Neural cell (in vitro differentiated cells): ENCODE data around the gene KCNH2. TPM values are rescaled to one million over a fixed set of nuclear protein-coding genes. Genes with fewer than 3 reads are reported as not detected.

ENCODE experiments used
- H2AFZ ChIP-seq: fragments of 200-600, 300-800 bp; sonication (generic), shearing (Covaris generic); 2 replicates; pipeline ENCODE4 v1.6.0; 2014; ENCODE audit warnings: low read depth, mild to moderate bottlenecking, antibody characterized with exemption, low read length, moderate library complexity
- H3F3A ChIP-seq: fragments of 200-600 bp; shearing (Covaris generic); 2 replicates; pipeline ENCODE4 v1.6.1; 2016; ENCODE audit warnings: mild to moderate bottlenecking, moderate library complexity, mixed read lengths, antibody characterized with exemption, low read length; ENCODE audit not compliant: insufficient read depth, poor library complexity, severe bottlenecking
- H3K27ac ChIP-seq: fragments of 200-600, 300-800 bp; sonication (generic), shearing (Covaris generic); 2 replicates; pipeline ENCODE4 v1.5.1; 2014; ENCODE audit warnings: mild to moderate bottlenecking, low read length, moderate library complexity
- H3K27me3 ChIP-seq: fragments of 300-800, 200-600 bp; sonication (generic), shearing (Covaris generic); 2 replicates; pipeline ENCODE4 v1.6.0; 2014; ENCODE audit warnings: mild to moderate bottlenecking, low read depth, low read length, moderate library complexity; ENCODE audit not compliant: insufficient read depth
- H3K36me3 ChIP-seq: fragments of 300-800, 200-600 bp; sonication (generic), shearing (Covaris generic); 2 replicates; pipeline ENCODE4 v1.5.1; 2014; ENCODE audit warnings: mild to moderate bottlenecking, antibody characterized with exemption, low read length, moderate library complexity; ENCODE audit not compliant: insufficient read depth
- H3K4me2 ChIP-seq: fragments of 300-800, 200-600 bp; sonication (generic), shearing (Covaris generic); 2 replicates; pipeline ENCODE4 v1.6.0; 2014; ENCODE audit warnings: mild to moderate bottlenecking, low read length
- H3K4me3 ChIP-seq: fragments of 300-800, 200-600 bp; sonication (generic), shearing (Covaris generic); 2 replicates; pipeline ENCODE4 v1.5.1; 2014; ENCODE audit warnings: mild to moderate bottlenecking, low read length, moderate library complexity
- H3K79me2 ChIP-seq: fragments of 200-600 bp; shearing (Covaris generic); replicated peaks from 2 replicates; pipeline ENCODE4 v1.6.0; 2014; ENCODE audit warnings: mild to moderate bottlenecking, low read length, moderate library complexity; ENCODE audit not compliant: insufficient read depth
- H3K9ac ChIP-seq: fragments of 300-800, 200-600 bp; sonication (generic), shearing (Covaris generic); 2 replicates; pipeline ENCODE4 v1.6.1; 2016; ENCODE audit warnings: mild to moderate bottlenecking, low read length, mixed read lengths
- H3K9me2 ChIP-seq: fragments of 200-600 bp; shearing (Covaris generic); 2 replicates; pipeline ENCODE4 v1.6.1; 2016; ENCODE audit warnings: mild to moderate bottlenecking, low read length, mixed read lengths; ENCODE audit not compliant: insufficient read depth
- H3K9me3 ChIP-seq: fragments of 200-600, 300-800 bp; sonication (generic), shearing (Covaris generic); 2 replicates; pipeline ENCODE4 v1.6.1; 2016; ENCODE audit warnings: mild to moderate bottlenecking, mixed run types, low read length, moderate library complexity, mixed read lengths
- H4K20me1 ChIP-seq: fragments of 200-600 bp; shearing (Covaris generic); 2 replicates; pipeline ENCODE4 v1.6.1; 2016; ENCODE audit warnings: mild to moderate bottlenecking, mixed run types; ENCODE audit not compliant: insufficient read depth
- CTCF ChIP-seq: fragments of 450-650 bp; IDR thresholded peaks from 2 replicates; pipeline ENCODE4 v1.5.1; 2014; ENCODE audit warnings: antibody characterized with exemption, mild to moderate bottlenecking, moderate library complexity; ENCODE audit not compliant: poor library complexity, severe bottlenecking
- EP300 ChIP-seq: fragments of 450-650 bp; conservative IDR thresholded peaks from 2 replicates; pipeline ENCODE4 v1.6.1; 2014; ENCODE audit warnings: antibody characterized with exemption, mild to moderate bottlenecking, moderate library complexity; ENCODE audit not compliant: poor library complexity, severe bottlenecking
- EZH2 ChIP-seq: fragments of 200-600, 300-800 bp; shearing (Covaris generic), sonication (generic); IDR thresholded peaks from 2 replicates; pipeline ENCODE4 v1.6.1; 2014; ENCODE audit warnings: antibody characterized with exemption, low read length, borderline replicate concordance, mild to moderate bottlenecking; ENCODE audit not compliant: insufficient read depth, poor library complexity, severe bottlenecking
- MXI1 ChIP-seq: fragments of 450-650 bp; conservative IDR thresholded peaks from 2 replicates; pipeline ENCODE4 v1.6.1; 2014; ENCODE audit warnings: antibody characterized with exemption, mild to moderate bottlenecking; ENCODE audit not compliant: poor library complexity, severe bottlenecking
- POLR2AphosphoS5 ChIP-seq: IDR thresholded peaks from 2 replicates; pipeline ENCODE4 v1.6.1; 2012
- RAD21 ChIP-seq: fragments of 450-650 bp; conservative IDR thresholded peaks from 2 replicates; pipeline ENCODE4 v1.6.1; 2014; ENCODE audit warnings: antibody characterized with exemption, mild to moderate bottlenecking, moderate library complexity
- SMC3 ChIP-seq: fragments of 450-650 bp; conservative IDR thresholded peaks from 2 replicates; pipeline ENCODE4 v1.6.1; 2014; ENCODE audit warnings: antibody characterized with exemption, mild to moderate bottlenecking, moderate library complexity; ENCODE audit not compliant: poor library complexity
- TAF1 ChIP-seq: IDR thresholded peaks from 2 replicates; pipeline ENCODE4 v1.6.1; 2012; ENCODE audit warnings: low read depth
- polyA plus RNA-seq: library from polyadenylated mRNA; depleted of rRNA; stranded (reverse); fragments of >200 nt; gene quantifications from 2 replicates; pipeline ENCODE4 v1.2.3, GENCODE V29; 2014
- TF ChIP-seq, protein P1 (sequence below): IDR thresholded peaks from 2 replicates; pipeline ENCODE4 v1.6.1; 2012; ENCODE audit warnings: borderline replicate concordance

Gene KCNH2
- polyA plus RNA-seq, 1 donor from 2014 or later = 24.4 TPM

- Histone ChIP-seq H3F3A (peaks cover 7% of the 10 kb centered on the region), H4K20me1 (no peaks in the 10 kb centered on the region), H3K9ac (no peak overlapping the region), H2AFZ (no peak overlapping the region), H3K4me2 (no peak overlapping the region), H3K4me3 (no peak overlapping the region), H3K27ac (no peak overlapping the region), H3K79me2 (peaks cover 8% of the 10 kb centered on the region), H3K9me2 (no peaks in the 10 kb centered on the region), H3K36me3 (no peaks in the 10 kb centered on the region), H3K9me3 (no peaks in the 10 kb centered on the region), H3K27me3 (no peaks in the 10 kb centered on the region)
- TF ChIP-seq SMC3 (no peak), TAF1 (no peak), CTCF (no peak), RAD21 (no peak), EP300 (no peak), POLR2AphosphoS5 (no peak), EZH2 (no peak), MXI1 (no peak)
- TF ChIP-seq, protein P1, sequence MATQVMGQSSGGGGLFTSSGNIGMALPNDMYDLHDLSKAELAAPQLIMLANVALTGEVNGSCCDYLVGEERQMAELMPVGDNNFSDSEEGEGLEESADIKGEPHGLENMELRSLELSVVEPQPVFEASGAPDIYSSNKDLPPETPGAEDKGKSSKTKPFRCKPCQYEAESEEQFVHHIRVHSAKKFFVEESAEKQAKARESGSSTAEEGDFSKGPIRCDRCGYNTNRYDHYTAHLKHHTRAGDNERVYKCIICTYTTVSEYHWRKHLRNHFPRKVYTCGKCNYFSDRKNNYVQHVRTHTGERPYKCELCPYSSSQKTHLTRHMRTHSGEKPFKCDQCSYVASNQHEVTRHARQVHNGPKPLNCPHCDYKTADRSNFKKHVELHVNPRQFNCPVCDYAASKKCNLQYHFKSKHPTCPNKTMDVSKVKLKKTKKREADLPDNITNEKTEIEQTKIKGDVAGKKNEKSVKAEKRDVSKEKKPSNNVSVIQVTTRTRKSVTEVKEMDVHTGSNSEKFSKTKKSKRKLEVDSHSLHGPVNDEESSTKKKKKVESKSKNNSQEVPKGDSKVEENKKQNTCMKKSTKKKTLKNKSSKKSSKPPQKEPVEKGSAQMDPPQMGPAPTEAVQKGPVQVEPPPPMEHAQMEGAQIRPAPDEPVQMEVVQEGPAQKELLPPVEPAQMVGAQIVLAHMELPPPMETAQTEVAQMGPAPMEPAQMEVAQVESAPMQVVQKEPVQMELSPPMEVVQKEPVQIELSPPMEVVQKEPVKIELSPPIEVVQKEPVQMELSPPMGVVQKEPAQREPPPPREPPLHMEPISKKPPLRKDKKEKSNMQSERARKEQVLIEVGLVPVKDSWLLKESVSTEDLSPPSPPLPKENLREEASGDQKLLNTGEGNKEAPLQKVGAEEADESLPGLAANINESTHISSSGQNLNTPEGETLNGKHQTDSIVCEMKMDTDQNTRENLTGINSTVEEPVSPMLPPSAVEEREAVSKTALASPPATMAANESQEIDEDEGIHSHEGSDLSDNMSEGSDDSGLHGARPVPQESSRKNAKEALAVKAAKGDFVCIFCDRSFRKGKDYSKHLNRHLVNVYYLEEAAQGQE = no peak
Observed at GRCh38 chr7:150981644-150982043, 3.5 kb upstream of the KCNH2 start.

GRCh38 chr7:150980663-150981062 is 2.5 kb upstream of the KCNH2 start:
- Histone ChIP-seq H3K9me2 (no peaks in the 10 kb centered on the region), H3K27ac (peak overlapping the region; percentile 99), H3K9me3 (no peaks in the 10 kb centered on the region), H3K9ac (peak overlapping the region; percentile 95), H3K36me3 (no peaks in the 10 kb centered on the region), H3K4me2 (no peak overlapping the region), H3K4me3 (no peak overlapping the region), H4K20me1 (no peaks in the 10 kb centered on the region), H2AFZ (no peak overlapping the region), H3K27me3 (no peaks in the 10 kb centered on the region), H3F3A (peaks cover 7% of the 10 kb centered on the region), H3K79me2 (peaks cover 18% of the 10 kb centered on the region)
- no peak for TF ChIP-seq SMC3
- TF ChIP-seq, protein P1 = no peak
- no peak for TF ChIP-seq EP300
- no peak for TF ChIP-seq POLR2AphosphoS5
- no peak for TF ChIP-seq TAF1
- no peak for TF ChIP-seq MXI1
